ENCODE measurements around the gene UBE2K.
"Not testable (repeated sequence)": the region's sequence is repeated elsewhere in the genome, so short reads cannot be mapped to it uniquely, and the experiment has no call there.

Gene UBE2K

GRCh38 chr4:39697740-39698423 lies at the start of gene UBE2K:
TSS of gene UBE2K (plus strand) at chr4:39698136. CDS start at chr4:39698328, 192 bp downstream.
- TF ChIP-seq, protein P1, sequence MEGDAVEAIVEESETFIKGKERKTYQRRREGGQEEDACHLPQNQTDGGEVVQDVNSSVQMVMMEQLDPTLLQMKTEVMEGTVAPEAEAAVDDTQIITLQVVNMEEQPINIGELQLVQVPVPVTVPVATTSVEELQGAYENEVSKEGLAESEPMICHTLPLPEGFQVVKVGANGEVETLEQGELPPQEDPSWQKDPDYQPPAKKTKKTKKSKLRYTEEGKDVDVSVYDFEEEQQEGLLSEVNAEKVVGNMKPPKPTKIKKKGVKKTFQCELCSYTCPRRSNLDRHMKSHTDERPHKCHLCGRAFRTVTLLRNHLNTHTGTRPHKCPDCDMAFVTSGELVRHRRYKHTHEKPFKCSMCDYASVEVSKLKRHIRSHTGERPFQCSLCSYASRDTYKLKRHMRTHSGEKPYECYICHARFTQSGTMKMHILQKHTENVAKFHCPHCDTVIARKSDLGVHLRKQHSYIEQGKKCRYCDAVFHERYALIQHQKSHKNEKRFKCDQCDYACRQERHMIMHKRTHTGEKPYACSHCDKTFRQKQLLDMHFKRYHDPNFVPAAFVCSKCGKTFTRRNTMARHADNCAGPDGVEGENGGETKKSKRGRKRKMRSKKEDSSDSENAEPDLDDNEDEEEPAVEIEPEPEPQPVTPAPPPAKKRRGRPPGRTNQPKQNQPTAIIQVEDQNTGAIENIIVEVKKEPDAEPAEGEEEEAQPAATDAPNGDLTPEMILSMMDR (conservative IDR thresholded peaks at IDR 0.05; ENCODE audit: low read depth, low read length), result no peak
- DNase-seq (ENCODE audit: low read depth), result peak; percentile 90

DNA sequence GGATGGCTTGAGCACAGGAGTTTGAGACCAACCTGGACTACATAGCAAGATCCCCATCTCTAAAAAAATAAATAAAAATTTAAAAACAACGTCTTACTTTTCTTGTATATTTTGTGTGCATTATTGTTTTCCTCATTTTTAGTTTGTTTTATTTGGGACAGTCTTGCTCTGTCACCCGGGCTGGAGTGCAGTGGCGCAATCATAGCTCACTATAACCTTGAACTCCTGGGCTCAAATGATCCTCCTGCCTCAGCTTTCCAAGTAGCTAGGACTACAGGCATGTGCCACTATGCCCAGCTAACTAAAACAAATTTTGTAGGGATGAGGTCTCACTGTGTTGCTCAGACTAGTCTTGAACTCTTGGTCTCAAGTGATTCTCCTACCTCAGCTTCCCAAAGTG lies 49.7 kb upstream of the UBE2K start:
- TF ChIP-seq, protein P1 (conservative IDR thresholded peaks at IDR 0.05; ENCODE audit: low read depth, low read length), result no peak
- H3K4me3 ChIP-seq (ENCODE audit: low read depth, low read length), result no peak overlapping the region
- no peak for DNase-seq (ENCODE audit: low read depth)

More at GRCh38 chr4:39697740-39698423, at the start of gene UBE2K:
- peak within 1 kb of the TSS; percentile 98 for H3K4me3 ChIP-seq (ENCODE audit: low read depth, low read length)

DNA sequence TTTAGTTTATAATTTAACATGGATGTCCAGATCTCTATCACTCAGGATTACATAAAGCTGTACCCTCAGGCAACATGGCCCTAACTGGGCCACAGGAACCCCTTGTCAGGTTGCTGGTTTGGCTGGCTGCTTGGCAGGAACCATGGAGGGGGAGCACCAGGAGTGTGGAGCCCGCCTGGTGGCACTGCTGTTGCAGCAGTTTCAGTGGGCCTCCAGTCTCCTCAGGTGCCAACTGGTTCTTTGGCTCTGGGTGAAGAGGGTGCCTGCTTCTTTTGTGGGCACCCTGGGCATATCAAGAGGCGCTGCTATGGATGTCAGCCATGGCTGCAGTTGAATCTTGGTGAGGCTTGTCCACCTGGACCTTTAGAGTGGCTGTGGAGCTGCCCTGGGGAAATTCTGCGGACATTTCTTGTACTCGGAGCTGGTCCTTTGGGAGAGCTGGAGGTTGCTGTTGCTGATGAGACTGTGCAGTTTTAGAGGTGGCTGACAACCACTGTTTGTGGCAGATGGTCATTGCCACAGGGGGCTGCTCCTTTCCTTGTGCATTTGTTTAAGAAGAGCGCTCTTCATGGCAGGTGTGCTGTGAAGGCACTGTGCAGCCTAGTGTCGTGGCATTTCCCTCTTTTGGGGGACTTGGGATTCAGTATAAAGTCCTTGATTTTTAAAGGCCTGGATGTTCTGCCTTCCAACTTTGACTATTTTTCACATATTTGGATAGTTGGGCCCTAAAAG lies 48.9 kb upstream of the UBE2K start:
- H3K4me3 ChIP-seq (ENCODE audit: low read depth, low read length), result no peak overlapping the region
- TF ChIP-seq, protein P1 (conservative IDR thresholded peaks at IDR 0.05; ENCODE audit: low read depth, low read length), result no peak
- DNase-seq (ENCODE audit: low read depth), result no peak

GRCh38 chr4:39649639-39650265 lies 48.2 kb upstream of the UBE2K start:
- TF ChIP-seq, protein P1 (conservative IDR thresholded peaks at IDR 0.05; ENCODE audit: low read depth, low read length), result no peak
- DNase-seq (ENCODE audit: low read depth), result no peak
- no peak overlapping the region for H3K4me3 ChIP-seq (ENCODE audit: low read depth, low read length)

DNA sequence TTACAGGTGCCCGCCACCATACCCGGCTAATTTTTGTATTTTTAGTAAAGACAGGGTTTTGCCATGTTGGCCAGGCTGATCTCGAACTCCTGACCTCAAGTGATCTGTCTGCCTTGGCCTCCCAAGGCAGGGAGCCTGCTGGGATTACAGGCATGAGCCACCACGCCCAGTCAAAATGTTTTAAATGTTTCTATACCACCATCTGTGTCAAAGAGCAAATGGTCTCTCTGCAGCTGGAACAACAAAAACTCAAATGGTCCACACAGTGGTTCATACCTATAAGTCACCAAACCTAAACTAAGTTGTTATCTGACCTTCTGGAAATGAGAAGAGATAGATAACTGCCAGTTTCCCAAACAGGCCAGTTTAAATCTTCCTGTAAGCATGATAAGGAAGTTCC lies 46.4 kb upstream of the UBE2K start:
- peak; percentile 9 for DNase-seq (ENCODE audit: low read depth)
- not testable (repeated sequence) for H3K4me3 ChIP-seq (ENCODE audit: low read depth, low read length)

GRCh38 chr4:39655211-39655610 lies 42.7 kb upstream of the UBE2K start:
- H3K4me3 ChIP-seq (ENCODE audit: low read depth, low read length), result no peak overlapping the region
- peak; percentile 12 for DNase-seq (ENCODE audit: low read depth)
- TF ChIP-seq, protein P1 (conservative IDR thresholded peaks at IDR 0.05; ENCODE audit: low read depth, low read length), result no peak

GRCh38 chr4:39655876-39656275 lies 42.1 kb upstream of the UBE2K start:
- H3K4me3 ChIP-seq (ENCODE audit: low read depth, low read length), result no peak overlapping the region
- TF ChIP-seq, protein P1 (conservative IDR thresholded peaks at IDR 0.05; ENCODE audit: low read depth, low read length), result no peak
- no peak for DNase-seq (ENCODE audit: low read depth)

DNA sequence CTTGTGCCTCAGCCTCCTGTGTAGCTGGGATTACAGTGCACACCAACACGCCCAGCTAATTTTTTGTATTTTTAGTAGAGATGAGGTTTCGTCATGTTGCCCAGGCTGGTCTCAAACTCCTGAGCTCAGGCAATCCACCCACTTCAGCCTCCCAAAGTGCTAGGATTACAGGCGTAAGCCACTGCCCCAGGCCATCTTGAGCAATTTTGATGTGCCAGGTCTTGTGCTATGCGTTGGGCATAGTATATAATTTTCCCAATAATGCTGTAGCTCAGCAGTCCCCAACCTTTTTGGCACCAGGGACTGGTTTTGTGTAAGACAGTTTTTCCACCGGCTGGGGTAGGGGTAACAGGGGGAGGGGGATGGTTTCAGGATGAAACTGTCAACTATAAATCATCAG lies 41.3 kb upstream of the UBE2K start:
- DNase-seq (ENCODE audit: low read depth); H3K4me3 ChIP-seq (ENCODE audit: low read depth, low read length): not testable (repeated sequence)
